Measurements from ENCODE around the gene NLN. TPM values are rescaled to one million over a fixed set of nuclear protein-coding genes. Genes with fewer than 3 reads are reported as not detected.

Gene NLN
- total and polyA plus RNA-seq, 12 donors = 1.5 to 17.4 (median 13.4) TPM

DNA sequence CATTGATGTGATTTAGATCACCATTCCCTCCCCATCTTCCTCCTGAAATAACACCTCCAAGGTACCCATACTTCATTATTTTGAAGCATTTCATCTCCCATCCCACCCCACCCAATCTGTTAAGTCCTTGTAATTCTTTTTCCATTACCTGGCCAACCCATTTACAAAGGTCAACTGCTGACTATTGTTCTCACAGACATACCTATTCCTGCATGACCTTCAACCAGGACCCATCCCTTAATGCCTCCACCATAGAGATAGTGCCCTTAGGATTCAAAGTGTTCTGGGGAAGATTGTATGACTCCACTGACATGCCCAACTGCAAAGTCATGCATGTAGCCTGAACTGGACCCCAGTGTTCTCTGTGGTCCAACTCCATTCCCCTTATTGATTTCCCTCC is 91.2 kb downstream of the NLN start:
- no peak overlapping the region for H3K4me3 ChIP-seq
- peaks cover 0 to 38% (median 0%) of the 10 kb centered on the region in 9 donors for H3K36me3 ChIP-seq
- intact Hi-C loops (cut with DNase I) = no loop called here
- ATAC-seq (no peak), DNase-seq (no peak)
- H3K27me3 ChIP-seq = no peaks in the 10 kb centered on the region
- no peak overlapping the region for H3K27ac ChIP-seq
- peaks cover 0 to 18% (median 3%) of the 10 kb centered on the region in 9 donors for H3K4me1 ChIP-seq
- no peaks in the 10 kb centered on the region for H3K9me3 ChIP-seq
- TF ChIP-seq CTCF (IDR thresholded peaks at IDR 0.05) = no peak

- Histone ChIP-seq H3K27ac (no peak overlapping the region), H3K4me3 (no peak overlapping the region), H3K9me3 (no peaks in the 10 kb centered on the region), H3K4me1 (peaks cover 0 to 30% (median 0%) of the 10 kb centered on the region in 9 donors), H3K27me3 (no peaks in the 10 kb centered on the region), H3K36me3 (peaks cover 0 to 38% (median 0%) of the 10 kb centered on the region in 9 donors)
- TF ChIP-seq CTCF (IDR thresholded peaks at IDR 0.05) = no peak
- intact Hi-C loops (cut with DNase I) = no loop called here
- DNase-seq = no peak
- ATAC-seq = no peak
- 96 to 97% methylated on average over 1 of the region's 1 CpG for WGBS, 2 donors
Measured at GRCh38 chr5:65815161-65815560, 93.2 kb downstream of the NLN start.

DNA sequence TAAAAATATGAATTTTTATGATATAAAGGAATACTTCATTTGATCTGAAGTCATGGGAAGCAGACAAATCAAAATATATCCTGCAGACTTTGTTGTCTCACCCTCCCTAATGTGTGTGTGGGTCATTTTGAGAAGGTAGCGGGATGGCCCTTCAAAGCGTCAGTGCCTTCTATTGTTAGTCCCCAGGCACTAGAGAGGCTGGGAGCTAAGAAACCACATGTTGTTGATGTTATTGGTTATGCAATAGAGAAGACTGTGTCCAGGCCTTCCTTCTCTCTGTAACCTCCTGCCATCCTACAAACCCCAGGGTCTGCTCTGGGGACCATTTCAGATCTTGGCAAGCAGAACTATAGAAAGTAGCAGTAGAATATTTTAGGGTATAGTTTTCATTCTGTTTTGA is 94.7 kb downstream of the NLN start:
- intact Hi-C loops (cut with DNase I) = no loop called here
- peak in 2 of 8 donors; percentile 38 to 66 for ATAC-seq
- no peaks in the 10 kb centered on the region for H3K9me3 ChIP-seq
- no peaks in the 10 kb centered on the region for H3K27me3 ChIP-seq
- DNase-seq = no peak
- peaks cover 0 to 27% (median 0%) of the 10 kb centered on the region in 9 donors for H3K36me3 ChIP-seq
- H3K4me1 ChIP-seq = peaks cover 0 to 25% (median 0%) of the 10 kb centered on the region in 9 donors
- H3K4me3 ChIP-seq = no peak overlapping the region
- WGBS, 2 donors = 79 to 87% methylated on average over 2 of the region's 2 CpGs
- TF ChIP-seq CTCF (IDR thresholded peaks at IDR 0.05) = no peak
- no peak overlapping the region for H3K27ac ChIP-seq

- WGBS, 2 donors = 89 to 93% methylated on average over 4 of the region's 4 CpGs
- DNase-seq (no peak), ATAC-seq (no peak)
- Histone ChIP-seq H3K9me3 (no peaks in the 10 kb centered on the region), H3K36me3 (peaks cover 0 to 22% (median 0%) of the 10 kb centered on the region in 9 donors), H3K4me1 (peaks cover 0 to 29% (median 0%) of the 10 kb centered on the region in 9 donors), H3K4me3 (no peak overlapping the region), H3K27me3 (no peaks in the 10 kb centered on the region), H3K27ac (peak overlapping the region in 1 of 10 donors; percentile 9)
- intact Hi-C loops (cut with DNase I) = no loop called here
- TF ChIP-seq CTCF (IDR thresholded peaks at IDR 0.05) = no peak
Measured at GRCh38 chr5:65817931-65818330, 95.9 kb downstream of the NLN start.
